DND-41 (cell line): Measurements from ENCODE around the gene RAMP3.

ENCODE experiments used
- ATAC-seq: fragments of 200-7000 bp; cut with Tn5 transposase; 3 replicates; pipeline ENCODE4 v1.9.1; 2021; ENCODE audit warnings: low read depth; ENCODE audit not compliant: insufficient read depth
- DNase-seq: peaks from one replicate; pipeline ENCODE4 v3.0.0-alpha.2; 2020
- H2AFZ ChIP-seq: 2 replicates; pipeline ENCODE4 v1.6.0; 2012; ENCODE audit warnings: low read depth, low read length
- H3K27ac ChIP-seq: 2 replicates; pipeline ENCODE4 v1.5.1; 2012; ENCODE audit warnings: low read length, inconsistent platforms
- H3K27me3 ChIP-seq: fragments of 200-600 bp; sonication (generic); 2 replicates; pipeline ENCODE4 v1.6.0; 2012; ENCODE audit warnings: low read length, mild to moderate bottlenecking, inconsistent platforms; ENCODE audit not compliant: insufficient read depth, poor library complexity
- H3K36me3 ChIP-seq: 2 replicates; pipeline ENCODE4 v1.5.1; 2012; ENCODE audit warnings: low read length, inconsistent platforms; ENCODE audit not compliant: insufficient read depth
- H3K4me1 ChIP-seq: 2 replicates; pipeline ENCODE4 v1.5.1; 2012; ENCODE audit warnings: mild to moderate bottlenecking, low read length; ENCODE audit not compliant: insufficient read depth
- H3K4me2 ChIP-seq: 2 replicates; pipeline ENCODE4 v1.6.0; 2012; ENCODE audit warnings: mild to moderate bottlenecking, moderate library complexity, low read length, inconsistent platforms; ENCODE audit not compliant: insufficient read depth
- H3K4me3 ChIP-seq, 2 experiments: fragments of 200-600 bp in 1 of 2; shearing (Covaris generic) in 1 of 2; 2 replicates each; pipeline ENCODE4 v1.5.1; 2012 to 2016; ENCODE audit warnings: inconsistent platforms in 2 of 2, low read length in 2 of 2, mild to moderate bottlenecking in 2 of 2, low read depth in 1 of 2, moderate library complexity in 1 of 2
- H3K79me2 ChIP-seq: 2 replicates; pipeline ENCODE4 v1.6.0; 2012; ENCODE audit warnings: low read length, inconsistent platforms; ENCODE audit not compliant: insufficient read depth
- H3K9ac ChIP-seq: 2 replicates; pipeline ENCODE4 v1.6.0; 2012; ENCODE audit warnings: low read depth, mild to moderate bottlenecking, inconsistent platforms, low read length, moderate library complexity
- H3K9me3 ChIP-seq: 2 replicates; pipeline ENCODE4 v1.5.1; 2012; ENCODE audit warnings: low read length, moderate library complexity, mild to moderate bottlenecking, inconsistent platforms; ENCODE audit not compliant: insufficient read depth, severe bottlenecking
- H4K20me1 ChIP-seq: 2 replicates; pipeline ENCODE4 v1.6.0; 2012; ENCODE audit warnings: low read length; ENCODE audit not compliant: insufficient read depth
- CTCF ChIP-seq: IDR thresholded peaks from 2 replicates; pipeline ENCODE4 v1.5.1; 2012; ENCODE audit warnings: borderline replicate concordance, low read length, moderate library complexity, mild to moderate bottlenecking; ENCODE audit not compliant: poor library complexity, severe bottlenecking; ENCODE audit errors: extremely low read depth
- EZH2 ChIP-seq: IDR thresholded peaks from 3 replicates; pipeline ENCODE4 v1.6.1; 2012; ENCODE audit warnings: borderline replicate concordance, low read depth, mild to moderate bottlenecking, moderate library complexity, low read length, inconsistent platforms; ENCODE audit not compliant: severe bottlenecking

The RAMP3 gene

GRCh38 chr7:45183711-45184210, 26.2 kb downstream of the RAMP3 start:
- Histone ChIP-seq H3K27me3 (peaks cover 11% of the 10 kb centered on the region), H3K27ac (no peak overlapping the region)
- ATAC-seq: no peak

GRCh38 chr7:45184326-45185027, 26.9 kb downstream of the RAMP3 start:
- Histone ChIP-seq H3K27me3 (peaks cover 8% of the 10 kb centered on the region), H3K36me3 (no peaks in the 10 kb centered on the region), H2AFZ (no peak overlapping the region), H3K4me1 (no peaks in the 10 kb centered on the region), H4K20me1 (no peaks in the 10 kb centered on the region), H3K9ac (no peak overlapping the region), H3K4me2 (no peak overlapping the region), H3K4me3 (no peak overlapping the region), H3K9me3 (no peaks in the 10 kb centered on the region), H3K27ac (no peak overlapping the region), H3K79me2 (no peaks in the 10 kb centered on the region)
- no peak for TF ChIP-seq CTCF
- no peak for TF ChIP-seq EZH2
- no peak for ATAC-seq
- DNase-seq: no peak

More at GRCh38 chr7:45183711-45184210, 26.2 kb downstream of the RAMP3 start:
- Histone ChIP-seq H3K9me3 (no peaks in the 10 kb centered on the region), H3K36me3 (no peaks in the 10 kb centered on the region), H3K4me3 (no peak overlapping the region), H3K4me2 (no peak overlapping the region), H4K20me1 (no peaks in the 10 kb centered on the region), H3K4me1 (no peaks in the 10 kb centered on the region), H2AFZ (no peak overlapping the region), H3K9ac (no peak overlapping the region), H3K79me2 (no peaks in the 10 kb centered on the region)
- TF ChIP-seq EZH2: no peak
- TF ChIP-seq CTCF: no peak
- DNase-seq: no peak

GRCh38 chr7:45185028-45185863, 27.7 kb downstream of the RAMP3 start:
- H3K4me3 ChIP-seq: no peak overlapping the region
- H3K9ac ChIP-seq: no peak overlapping the region
- no peaks in the 10 kb centered on the region for H4K20me1 ChIP-seq
- ATAC-seq (no peak), DNase-seq (no peak)
- no peaks in the 10 kb centered on the region for H3K4me1 ChIP-seq
- peaks cover 12% of the 10 kb centered on the region for H3K27me3 ChIP-seq
- H2AFZ ChIP-seq: no peak overlapping the region
- no peak overlapping the region for H3K27ac ChIP-seq
- H3K4me2 ChIP-seq: no peak overlapping the region
- no peak for TF ChIP-seq EZH2
- no peak for TF ChIP-seq CTCF
- H3K36me3 ChIP-seq: no peaks in the 10 kb centered on the region
- no peaks in the 10 kb centered on the region for H3K9me3 ChIP-seq
- H3K79me2 ChIP-seq: no peaks in the 10 kb centered on the region
